NCI-H2196 treated with DMSO at 0.1 percent for 48 hours (cell line): Measurements from ENCODE around the gene AKAP10.
"Not testable (repeated sequence)": the region's sequence is repeated elsewhere in the genome, so short reads cannot be mapped to it uniquely, and the experiment has no call there.

Source experiments
- DNase-seq: peaks from one replicate; lab custom pipeline; 2025; ENCODE audit not compliant: unreplicated experiment; lab: John Stamatoyannopoulos, UW

AKAP10 gene

GRCh38 chr17:19977293-19978208 lies at the start of gene AKAP10:
AKAP10 (minus strand) TSS chr17:19977828; CDS start chr17:19977679, 149 bp downstream.
- DNase-seq: peak; percentile 31

- no peak for DNase-seq
These were observed 49.3 kb upstream of the AKAP10 start for GRCh38 chr17:20026960-20027359.

GRCh38 chr17:20022701-20023100 lies 45.1 kb upstream of the AKAP10 start:
- DNase-seq: no peak

- DNase-seq: not testable (repeated sequence)
These were observed 38.9 kb upstream of the AKAP10 start for GRCh38 chr17:20016475-20016992.

GRCh38 chr17:20012017-20012536 lies 34.4 kb upstream of the AKAP10 start:
- DNase-seq: no peak

- DNase-seq: no peak
These were observed 33.3 kb upstream of the AKAP10 start for GRCh38 chr17:20010936-20011335.

GRCh38 chr17:20010099-20010863 lies 32.7 kb upstream of the AKAP10 start:
- peak; percentile 2 for DNase-seq

GRCh38 chr17:20009302-20010098 lies 31.9 kb upstream of the AKAP10 start, which contains the start of gene SPECC1:
SPECC1 (plus strand) TSS chr17:20009359; CDS start chr17:20096652, 87,293 bp downstream.
- peak; percentile 10 for DNase-seq

- DNase-seq: no peak
These were observed 31.3 kb upstream of the AKAP10 start for GRCh38 chr17:20009052-20009301.

GRCh38 chr17:20008242-20009051 lies 30.8 kb upstream of the AKAP10 start:
- no peak for DNase-seq

- no peak for DNase-seq
These were observed 18.9 kb upstream of the AKAP10 start for GRCh38 chr17:19996502-19996901.

- no peak for DNase-seq
These were observed 18.5 kb upstream of the AKAP10 start for GRCh38 chr17:19996086-19996485.

GRCh38 chr17:19992803-19993713 lies 15.4 kb upstream of the AKAP10 start:
- peak; percentile 46 for DNase-seq

- DNase-seq: no peak
These were observed 13.7 kb upstream of the AKAP10 start for GRCh38 chr17:19991252-19991885.

- DNase-seq: no peak
These were observed 10.3 kb upstream of the AKAP10 start for GRCh38 chr17:19987897-19988296.

GRCh38 chr17:19986941-19987861 lies 9.6 kb upstream of the AKAP10 start:
- no peak for DNase-seq
